NCI-H82 treated with DMSO at 0.1 percent for 48 hours (cell line): ENCODE data around the gene HTT-AS.

Experiments
- DNase-seq: peaks from one replicate; lab custom pipeline; 2025; ENCODE audit not compliant: unreplicated experiment; lab: John Stamatoyannopoulos, UW

The HTT-AS gene

GRCh38 chr4:3091464-3091863, 17.1 kb upstream of the HTT-AS start:
- DNase-seq = no peak

- no peak for DNase-seq
Measured at GRCh38 chr4:3087115-3087797, 12.9 kb upstream of the HTT-AS start.

- no peak for DNase-seq
Measured at GRCh38 chr4:3085948-3086670, 11.8 kb upstream of the HTT-AS start.

GRCh38 chr4:3083732-3084131, 9.4 kb upstream of the HTT-AS start:
- DNase-seq = no peak

- DNase-seq = no peak
Measured at GRCh38 chr4:3082925-3083515, 8.7 kb upstream of the HTT-AS start.

- DNase-seq = no peak
Measured at GRCh38 chr4:3079694-3080123, 5.4 kb upstream of the HTT-AS start.

- DNase-seq = no peak
Measured at GRCh38 chr4:3077796-3078195, 3.5 kb upstream of the HTT-AS start.

GRCh38 chr4:3075652-3075981, 1.3 kb upstream of the HTT-AS start:
- DNase-seq = no peak

GRCh38 chr4:3074846-3075651, 711 bp upstream of the HTT-AS start:
- peak; percentile 16 for DNase-seq

- no peak for DNase-seq
Measured at GRCh38 chr4:3073158-3074077, 920 bp downstream of the HTT-AS start.

GRCh38 chr4:3071811-3072210, 2.5 kb downstream of the HTT-AS start:
- no peak for DNase-seq

- DNase-seq = no peak
Measured at GRCh38 chr4:3070709-3071500, 3.4 kb downstream of the HTT-AS start.

GRCh38 chr4:3069661-3070199, 4.6 kb downstream of the HTT-AS start:
- DNase-seq = no peak

- DNase-seq = no peak
Measured at GRCh38 chr4:3067473-3068001, 6.8 kb downstream of the HTT-AS start.

GRCh38 chr4:3066836-3067400, 7.4 kb downstream of the HTT-AS start:
- DNase-seq = no peak

- DNase-seq = no peak
Measured at GRCh38 chr4:3065551-3065950, 8.8 kb downstream of the HTT-AS start.

- DNase-seq = no peak
Measured at GRCh38 chr4:3062471-3062870, 11.9 kb downstream of the HTT-AS start.

- no peak for DNase-seq
Measured at GRCh38 chr4:3060946-3061345, 13.4 kb downstream of the HTT-AS start.

GRCh38 chr4:3059943-3060342, 14.4 kb downstream of the HTT-AS start:
- no peak for DNase-seq
